Gastroesophageal sphincter (tissue), 4 donors: ENCODE results near the gene ARL14EP. TPM values are rescaled to one million over a fixed set of nuclear protein-coding genes. Genes with fewer than 3 reads are reported as not detected.

Source experiments
- ATAC-seq: fragments of 150-250 bp; one replicate; pipeline ENCODE4 v1.9.1; 2016; ENCODE audit warnings: mild to moderate bottlenecking, moderate library complexity
- H3K27ac ChIP-seq, 4 donors: fragments of 200-600 bp; sonication (generic) in 3 of 4; 1 replicate in 3 of 4; 2 replicates in 1 of 4; pipeline ENCODE4 v1.5.1; 2016 to 2019
- H3K27me3 ChIP-seq: fragments of 200-600 bp; sonication (generic); one replicate; pipeline ENCODE4 v1.5.1; 2019
- H3K36me3 ChIP-seq, 2 donors: fragments of 200-600 bp; sonication (generic); one replicate each; pipeline ENCODE4 v1.5.1; 2019; ENCODE audit warnings: control low read depth in 1 of 2
- H3K4me1 ChIP-seq, 3 donors: fragments of 200-600 bp; sonication (generic); 1 replicate in 2 of 3; 2 replicates in 1 of 3; pipeline ENCODE4 v1.5.1; 2016 to 2019; ENCODE audit warnings: control low read depth in 2 of 3
- H3K4me3 ChIP-seq, 2 donors: fragments of 200-600 bp; sonication (generic); one replicate each; pipeline ENCODE4 v1.5.1; 2019; ENCODE audit warnings: mild to moderate bottlenecking in 1 of 2, moderate library complexity in 1 of 2
- H3K9me3 ChIP-seq, 3 donors: fragments of 200-600 bp; sonication (generic); one replicate each; pipeline ENCODE4 v1.5.1; 2017 to 2019; ENCODE audit warnings: control low read depth in 2 of 3
- CTCF ChIP-seq, 4 experiments: fragments of 200-600 bp in 2 of 4; fragments of 450-650 bp in 2 of 4; sonication (generic) in 1 of 4; IDR thresholded peaks; one replicate each; pipeline ENCODE4 v1.5.1; 2017 to 2019; ENCODE audit warnings: antibody characterized with exemption in 4 of 4, mild to moderate bottlenecking in 2 of 4, moderate library complexity in 2 of 4
- EP300 ChIP-seq: sonication (generic); formaldehyde crosslinking; IDR thresholded peaks from one replicate; pipeline ENCODE4 v1.6.1; 2017; ENCODE audit warnings: antibody characterized with exemption, mild to moderate bottlenecking
- POLR2A ChIP-seq, 2 donors: fragments of 450-650 bp; IDR thresholded peaks; one replicate each; pipeline ENCODE4 v1.6.1; 2017; ENCODE audit warnings: antibody characterized with exemption in 2 of 2, mild to moderate bottlenecking in 2 of 2, moderate library complexity in 1 of 2
- POLR2AphosphoS5 ChIP-seq: sonication (generic); formaldehyde crosslinking; IDR thresholded peaks from one replicate; pipeline ENCODE4 v1.6.1; 2017; ENCODE audit warnings: antibody characterized with exemption
- WGBS, 2 donors: methylation state at CpG; one replicate each; pipeline ENCODE4 v1.1.5; 2018; ENCODE audit warnings: low coverage in 1 of 2; 5-methylcytosine and 5-hydroxymethylcytosine counted together
- total RNA-seq, 4 donors: library from RNA; depleted of rRNA; stranded (reverse); fragments of >200 nt; gene quantifications; one replicate each; pipeline ENCODE4 v1.1.0, GENCODE V29; 2016

Gene ARL14EP
- total RNA-seq, 4 donors from 2014 or later = 20.7 to 38.8 (median 33.0) TPM

- no peak overlapping the region for H3K27ac ChIP-seq
- TF ChIP-seq EP300 (no peak), CTCF (IDR thresholded peaks at IDR 0.05) (no peak), POLR2AphosphoS5 (no peak), POLR2A (IDR thresholded peaks at IDR 0.05) (no peak)
- no peaks in the 10 kb centered on the region for H3K27me3 ChIP-seq
- 67 to 82% methylated on average over 1 of the region's 1 CpG for WGBS, 2 donors
- no peak overlapping the region for H3K4me3 ChIP-seq
- ATAC-seq = no peak
- H3K9me3 ChIP-seq = no peaks in the 10 kb centered on the region
- peaks cover 0 to 22% of the 10 kb centered on the region in 2 donors for H3K36me3 ChIP-seq
- no peaks in the 10 kb centered on the region for H3K4me1 ChIP-seq
Measured at GRCh38 chr11:30342736-30343166, 19.8 kb downstream of the ARL14EP start.

- Histone ChIP-seq H3K36me3 (peaks cover 0 to 12% of the 10 kb centered on the region in 2 donors), H3K4me1 (no peaks in the 10 kb centered on the region), H3K27me3 (no peaks in the 10 kb centered on the region), H3K9me3 (no peaks in the 10 kb centered on the region), H3K4me3 (no peak overlapping the region), H3K27ac (no peak overlapping the region)
- no peak for ATAC-seq
- TF ChIP-seq EP300 = no peak
- no peak for TF ChIP-seq POLR2A (IDR thresholded peaks at IDR 0.05)
- no peak for TF ChIP-seq CTCF (IDR thresholded peaks at IDR 0.05)
- no peak for TF ChIP-seq POLR2AphosphoS5
Measured at GRCh38 chr11:30344085-30344484, 21.2 kb downstream of the ARL14EP start.

- peaks cover 0 to 8% of the 10 kb centered on the region in 2 donors for H3K36me3 ChIP-seq
- no peaks in the 10 kb centered on the region for H3K9me3 ChIP-seq
- no peak for ATAC-seq
- no peaks in the 10 kb centered on the region for H3K4me1 ChIP-seq
- no peaks in the 10 kb centered on the region for H3K27me3 ChIP-seq
- H3K4me3 ChIP-seq = no peak overlapping the region
- 90% methylated on average over 3 to 4 of the region's 4 CpGs for WGBS, 2 donors
- TF ChIP-seq CTCF (IDR thresholded peaks at IDR 0.05) (no peak), POLR2AphosphoS5 (no peak), EP300 (no peak), POLR2A (IDR thresholded peaks at IDR 0.05) (no peak)
- H3K27ac ChIP-seq = no peak overlapping the region
Measured at GRCh38 chr11:30345644-30346043, 22.7 kb downstream of the ARL14EP start.

GRCh38 chr11:30346068-30346688, 23.3 kb downstream of the ARL14EP start:
- H3K4me3 ChIP-seq = no peak overlapping the region
- H3K9me3 ChIP-seq = no peaks in the 10 kb centered on the region
- WGBS, 2 donors = 0 to 7% methylated on average over 5 of the region's 5 CpGs
- H3K27ac ChIP-seq = no peak overlapping the region
- no peak for ATAC-seq
- H3K4me1 ChIP-seq = no peaks in the 10 kb centered on the region
- no peaks in the 10 kb centered on the region for H3K27me3 ChIP-seq
- H3K36me3 ChIP-seq = peaks cover 0 to 3% of the 10 kb centered on the region in 2 donors
- TF ChIP-seq CTCF (IDR thresholded peaks at IDR 0.05) (peak; percentile 40 to 66 (median 59)), POLR2A (IDR thresholded peaks at IDR 0.05) (no peak)

- no peak overlapping the region for H3K27ac ChIP-seq
- no peaks in the 10 kb centered on the region for H3K4me1 ChIP-seq
- no peak for ATAC-seq
- H3K9me3 ChIP-seq = no peaks in the 10 kb centered on the region
- no peak for TF ChIP-seq POLR2A (IDR thresholded peaks at IDR 0.05)
- TF ChIP-seq POLR2AphosphoS5 = no peak
- TF ChIP-seq EP300 = no peak
- no peak for TF ChIP-seq CTCF (IDR thresholded peaks at IDR 0.05)
- no peak overlapping the region for H3K4me3 ChIP-seq
- H3K27me3 ChIP-seq = no peaks in the 10 kb centered on the region
- no peaks in the 10 kb centered on the region for H3K36me3 ChIP-seq
Measured at GRCh38 chr11:30348035-30348434, 25.1 kb downstream of the ARL14EP start.
